Stomach smooth muscle (tissue), 2 donors: ENCODE data around the gene ZNF593OS.

Experiments used
- H3K27ac ChIP-seq: one replicate; pipeline ENCODE4 v1.7.0; 2013; ENCODE audit warnings: mild to moderate bottlenecking, low read length, inconsistent platforms
- H3K27me3 ChIP-seq, 2 donors: one replicate each; pipeline ENCODE4 v1.7.0; 2013; ENCODE audit warnings: low read length in 2 of 2; ENCODE audit not compliant: insufficient read depth in 2 of 2, control insufficient read depth in 1 of 2
- H3K36me3 ChIP-seq, 2 donors: one replicate each; pipeline ENCODE4 v1.7.0; 2013; ENCODE audit warnings: low read length in 2 of 2; ENCODE audit not compliant: control insufficient read depth in 2 of 2, insufficient read depth in 2 of 2
- H3K4me1 ChIP-seq: one replicate; pipeline ENCODE4 v1.7.0; 2013; ENCODE audit warnings: low read length; ENCODE audit not compliant: control insufficient read depth, insufficient read depth
- H3K4me3 ChIP-seq, 2 donors: one replicate each; pipeline ENCODE4 v1.7.0; 2013; ENCODE audit warnings: low read length in 2 of 2
- H3K9ac ChIP-seq, 2 donors: one replicate each; pipeline ENCODE4 v1.7.0; 2013; ENCODE audit warnings: low read length in 2 of 2, mild to moderate bottlenecking in 1 of 2
- H3K9me3 ChIP-seq, 2 donors: one replicate each; pipeline ENCODE4 v1.7.0; 2013; ENCODE audit warnings: low read length in 2 of 2; ENCODE audit not compliant: control insufficient read depth in 2 of 2
- donor health status: healthy.
- donor health status: Pancreatic carcinoma.

ZNF593OS gene

GRCh38 chr1:26124418-26125331, 47.0 kb downstream of the ZNF593OS start:
- Histone ChIP-seq H3K27ac (no peak overlapping the region), H3K4me3 (no peak overlapping the region), H3K9me3 (no peaks in the 10 kb centered on the region), H3K4me1 (peaks cover 9% of the 10 kb centered on the region), H3K27me3 (no peaks in the 10 kb centered on the region), H3K36me3 (peaks cover 0 to 3% of the 10 kb centered on the region in 2 donors), H3K9ac (no peak overlapping the region)

GRCh38 chr1:26122988-26123973, 48.4 kb downstream of the ZNF593OS start:
- H3K27ac ChIP-seq, result no peak overlapping the region

GRCh38 chr1:26121854-26122773, 49.5 kb downstream of the ZNF593OS start:
- Histone ChIP-seq H3K9ac (peak overlapping the region in 1 of 2 donors; percentile 36), H3K4me1 (peaks cover 6% of the 10 kb centered on the region)

More at GRCh38 chr1:26122988-26123973, 48.4 kb downstream of the ZNF593OS start:
- H3K4me1 ChIP-seq, result peaks cover 9% of the 10 kb centered on the region
- no peaks in the 10 kb centered on the region for H3K9me3 ChIP-seq
- H3K9ac ChIP-seq, result no peak overlapping the region
- H3K27me3 ChIP-seq, result no peaks in the 10 kb centered on the region
- peaks cover 0 to 9% of the 10 kb centered on the region in 2 donors for H3K36me3 ChIP-seq
- H3K4me3 ChIP-seq, result no peak overlapping the region

GRCh38 chr1:26119892-26120608, 51.6 kb downstream of the ZNF593OS start:
- H3K9me3 ChIP-seq, result no peaks in the 10 kb centered on the region
- no peak overlapping the region for H3K27ac ChIP-seq
- H3K4me3 ChIP-seq, result no peak overlapping the region
- peaks cover 6% of the 10 kb centered on the region for H3K4me1 ChIP-seq
- H3K9ac ChIP-seq, result no peak overlapping the region
- H3K36me3 ChIP-seq, result peaks cover 0 to 14% of the 10 kb centered on the region in 2 donors
- no peaks in the 10 kb centered on the region for H3K27me3 ChIP-seq

More at GRCh38 chr1:26121854-26122773, 49.5 kb downstream of the ZNF593OS start:
- Histone ChIP-seq H3K36me3 (peaks cover 0 to 12% of the 10 kb centered on the region in 2 donors), H3K9me3 (no peaks in the 10 kb centered on the region), H3K27ac (peak overlapping the region; percentile 49), H3K27me3 (no peaks in the 10 kb centered on the region), H3K4me3 (no peak overlapping the region)
